BLaER1 (cell line): Measurements from ENCODE around the gene MLKL.

Experiments
- H3K27ac ChIP-seq: shearing (Covaris generic); formaldehyde crosslinking; 2 replicates; pipeline ENCODE4 v1.8.1; 2022
- H3K27me3 ChIP-seq: shearing (Covaris generic); formaldehyde crosslinking; 2 replicates; pipeline ENCODE4 v1.8.1; 2022
- H3K36me3 ChIP-seq: shearing (Covaris generic); formaldehyde crosslinking; 2 replicates; pipeline ENCODE4 v1.8.1; 2022
- H3K4me1 ChIP-seq: shearing (Covaris generic); formaldehyde crosslinking; 2 replicates; pipeline ENCODE4 v1.8.1; 2022
- H3K4me2 ChIP-seq: shearing (Covaris generic); formaldehyde crosslinking; 2 replicates; pipeline ENCODE4 v1.8.1; 2022
- H3K4me3 ChIP-seq: shearing (Covaris generic); formaldehyde crosslinking; 2 replicates; pipeline ENCODE4 v1.8.1; 2022
- H3K9ac ChIP-seq: shearing (Covaris generic); formaldehyde crosslinking; 2 replicates; pipeline ENCODE4 v1.8.1; 2022
- H3K9me3 ChIP-seq: shearing (Covaris generic); formaldehyde crosslinking; 2 replicates; pipeline ENCODE4 v1.8.1; 2022
- H4K20me1 ChIP-seq: shearing (Covaris generic); formaldehyde crosslinking; 2 replicates; pipeline ENCODE4 v1.8.1; 2022
- Cebpa-rat ChIP-seq: shearing (Covaris generic); IDR thresholded peaks from 2 replicates; pipeline ENCODE4 v1.8.1; 2022

The MLKL gene

GRCh38 chr16:74700116-74700437, 585 bp downstream of the MLKL start:
- Histone ChIP-seq H4K20me1 (no peaks in the 10 kb centered on the region), H3K9ac (peak overlapping the region; percentile 83), H3K27ac (peak overlapping the region; percentile 78), H3K9me3 (no peaks in the 10 kb centered on the region), H3K4me3 (peak overlapping the region; percentile 80), H3K27me3 (no peaks in the 10 kb centered on the region), H3K4me2 (peak overlapping the region; percentile 98), H3K4me1 (peaks cover 32% of the 10 kb centered on the region), H3K36me3 (peaks cover 6% of the 10 kb centered on the region)
- TF ChIP-seq Cebpa-rat = no peak

GRCh38 chr16:74699666-74700065, 996 bp downstream of the MLKL start:
- H3K9ac ChIP-seq = peak overlapping the region; percentile 83

DNA sequence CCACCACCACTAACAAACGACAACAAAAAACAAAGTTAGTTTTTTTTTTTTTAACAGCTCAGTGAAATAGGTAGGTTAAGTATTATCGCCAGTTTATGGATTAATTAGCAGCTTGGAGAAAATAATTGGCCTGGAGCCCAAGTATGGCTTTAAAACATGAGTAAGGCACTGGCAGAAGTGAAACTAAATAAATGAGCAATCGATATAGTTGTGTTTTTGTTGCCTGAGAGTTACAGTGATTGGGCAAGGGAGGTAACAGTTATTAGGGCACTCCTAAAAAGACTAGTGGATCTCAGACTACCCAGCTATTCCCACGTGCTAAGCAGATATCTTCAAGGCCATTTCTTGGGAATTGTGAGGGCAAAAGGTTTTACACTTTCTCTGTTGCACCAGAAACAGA, 2.4 kb downstream of the MLKL start:
- H3K4me3 ChIP-seq = no peak overlapping the region
- peaks cover 32% of the 10 kb centered on the region for H3K4me1 ChIP-seq

More at GRCh38 chr16:74699666-74700065, 996 bp downstream of the MLKL start:
- Histone ChIP-seq H3K4me1 (peaks cover 32% of the 10 kb centered on the region), H3K9me3 (no peaks in the 10 kb centered on the region), H4K20me1 (no peaks in the 10 kb centered on the region), H3K4me2 (peak overlapping the region; percentile 98), H3K36me3 (peaks cover 10% of the 10 kb centered on the region), H3K27ac (peak overlapping the region; percentile 78), H3K27me3 (no peaks in the 10 kb centered on the region), H3K4me3 (peak overlapping the region; percentile 80)
- TF ChIP-seq Cebpa-rat = no peak

GRCh38 chr16:74695450-74696422, 4.9 kb downstream of the MLKL start:
- Histone ChIP-seq H3K27me3 (no peaks in the 10 kb centered on the region), H3K4me3 (peak overlapping the region; percentile 58), H3K4me2 (peak overlapping the region; percentile 62), H3K36me3 (peaks cover 33% of the 10 kb centered on the region), H3K9ac (peak overlapping the region; percentile 54; the same call in 1 of the 2 replicates), H3K9me3 (no peaks in the 10 kb centered on the region), H3K27ac (no peak overlapping the region), H4K20me1 (no peaks in the 10 kb centered on the region), H3K4me1 (peaks cover 26% of the 10 kb centered on the region)
- peak; percentile 66 for TF ChIP-seq Cebpa-rat

More for the DNA sequence above, 2.4 kb downstream of the MLKL start:
- Histone ChIP-seq H3K36me3 (peaks cover 17% of the 10 kb centered on the region), H3K9ac (no peak overlapping the region), H3K4me2 (peak overlapping the region; percentile 98), H3K27me3 (no peaks in the 10 kb centered on the region), H3K27ac (no peak overlapping the region), H4K20me1 (no peaks in the 10 kb centered on the region), H3K9me3 (no peaks in the 10 kb centered on the region)
- no peak for TF ChIP-seq Cebpa-rat

GRCh38 chr16:74691093-74691855, 9.4 kb downstream of the MLKL start:
- no peak for TF ChIP-seq Cebpa-rat
- H4K20me1 ChIP-seq = no peaks in the 10 kb centered on the region
- H3K4me1 ChIP-seq = 0 out of 2 replicates have a peak, but pooled peaks cover 4% of the 10 kb centered on the region
- H3K36me3 ChIP-seq = peaks cover 48% of the 10 kb centered on the region
- H3K4me2 ChIP-seq = no peak overlapping the region
- H3K9ac ChIP-seq = no peak overlapping the region
- no peaks in the 10 kb centered on the region for H3K27me3 ChIP-seq
- H3K9me3 ChIP-seq = peaks cover 6% of the 10 kb centered on the region; the same call in 1 of the 2 replicates
- no peak overlapping the region for H3K4me3 ChIP-seq
- no peak overlapping the region for H3K27ac ChIP-seq

- Histone ChIP-seq H3K27me3 (no peaks in the 10 kb centered on the region), H3K36me3 (peaks cover 27% of the 10 kb centered on the region)
These were observed 18.1 kb downstream of the MLKL start for GRCh38 chr16:74682556-74682955.

GRCh38 chr16:74680681-74681080, 20.0 kb downstream of the MLKL start:
- H3K27ac ChIP-seq = peak overlapping the region; percentile 22; the same call in 1 of the 2 replicates
- no peak overlapping the region for H3K9ac ChIP-seq
- TF ChIP-seq Cebpa-rat = no peak
- peaks cover 30% of the 10 kb centered on the region for H3K36me3 ChIP-seq
- H3K4me2 ChIP-seq = peak overlapping the region; percentile 62
- H3K4me3 ChIP-seq = no peak overlapping the region
- no peaks in the 10 kb centered on the region for H3K27me3 ChIP-seq
- H4K20me1 ChIP-seq = no peaks in the 10 kb centered on the region
- H3K9me3 ChIP-seq = no peaks in the 10 kb centered on the region
- H3K4me1 ChIP-seq = peaks cover 39% of the 10 kb centered on the region

More at GRCh38 chr16:74682556-74682955, 18.1 kb downstream of the MLKL start:
- Histone ChIP-seq H3K4me2 (no peak overlapping the region), H3K4me1 (peaks cover 39% of the 10 kb centered on the region), H4K20me1 (no peaks in the 10 kb centered on the region), H3K4me3 (no peak overlapping the region), H3K9ac (no peak overlapping the region), H3K9me3 (no peaks in the 10 kb centered on the region), H3K27ac (no peak overlapping the region)
- TF ChIP-seq Cebpa-rat = no peak

DNA sequence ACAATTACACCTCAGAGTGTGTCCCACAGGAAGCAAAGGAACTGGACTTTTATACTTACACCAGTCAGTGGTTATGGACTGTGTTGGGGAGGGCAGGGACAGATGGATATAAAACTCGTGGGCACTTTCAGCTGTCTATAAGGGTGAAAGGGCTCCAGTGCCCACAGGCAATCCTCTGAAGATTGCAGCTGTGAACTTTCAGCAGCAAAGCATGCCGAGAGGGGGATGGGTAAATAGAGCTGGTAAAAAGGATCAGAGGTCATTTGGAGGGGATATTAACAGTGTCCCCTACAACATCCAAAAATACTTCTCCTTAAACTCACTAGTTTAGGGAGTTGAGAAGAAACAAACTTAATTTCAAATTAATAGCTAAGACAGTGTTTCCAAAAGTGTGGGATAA, 20.7 kb downstream of the MLKL start:
- Histone ChIP-seq H3K9me3 (no peaks in the 10 kb centered on the region), H4K20me1 (no peaks in the 10 kb centered on the region), H3K4me2 (peak overlapping the region; percentile 62), H3K36me3 (peaks cover 27% of the 10 kb centered on the region), H3K9ac (no peak overlapping the region), H3K4me1 (peaks cover 39% of the 10 kb centered on the region), H3K4me3 (no peak overlapping the region), H3K27ac (no peak overlapping the region), H3K27me3 (no peaks in the 10 kb centered on the region)
- TF ChIP-seq Cebpa-rat = no peak

DNA sequence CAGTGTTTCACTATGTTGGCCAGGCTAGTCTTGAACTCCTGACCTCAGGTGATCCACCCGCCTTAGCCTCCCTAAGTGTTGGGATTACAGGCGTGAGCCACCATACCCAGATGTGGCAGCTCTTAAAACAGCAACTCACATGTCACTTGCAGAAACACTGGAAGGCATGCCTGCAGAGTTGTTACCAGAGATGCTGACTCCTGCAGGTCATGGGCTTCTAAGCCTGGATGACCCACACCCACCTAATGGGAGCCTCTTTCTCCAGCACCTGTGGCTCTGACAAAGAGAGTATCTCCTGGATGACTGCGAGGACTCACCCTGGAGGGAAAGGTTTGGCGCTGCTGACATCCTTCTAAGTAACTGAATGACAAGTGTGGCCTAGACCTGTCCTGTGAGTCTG, 22.8 kb downstream of the MLKL start:
- Histone ChIP-seq H3K9me3 (no peaks in the 10 kb centered on the region), H3K4me1 (peaks cover 25% of the 10 kb centered on the region), H3K27ac (no peak overlapping the region), H3K9ac (no peak overlapping the region), H3K27me3 (no peaks in the 10 kb centered on the region), H4K20me1 (no peaks in the 10 kb centered on the region), H3K36me3 (peaks cover 44% of the 10 kb centered on the region), H3K4me2 (no peak overlapping the region), H3K4me3 (no peak overlapping the region)
- no peak for TF ChIP-seq Cebpa-rat
